Cardiac fibroblast (primary cell): ENCODE results near the gene SEL1L3.
A peak's percentile ranks its signal among the peaks of the same experiment; 100 is the strongest.

Experiments
- DNase-seq, 2 donors: peaks; one replicate each; pipeline versions ENCODE4 v3.0.0 to v3.0.0-alpha.2; 2010; ENCODE audit warnings: low read depth in 2 of 2
- H3K4me3 ChIP-seq, 2 donors: replicated peaks in 1 of 2; 1 replicate in 1 of 2; 2 replicates in 1 of 2; pipeline ENCODE4 v1.5.1; 2011; ENCODE audit warnings: low read depth in 2 of 2, low read length in 2 of 2, mild to moderate bottlenecking in 2 of 2, moderate library complexity in 1 of 2
- CTCF ChIP-seq: IDR thresholded peaks from one replicate; pipeline ENCODE4 v1.5.1; 2011; ENCODE audit warnings: low read depth, mild to moderate bottlenecking, low read length, inconsistent platforms

SEL1L3 gene

GRCh38 chr4:25723409-25723808, 139.4 kb downstream of the SEL1L3 start:
- peak in 1 of 2 donors; percentile 1 for DNase-seq
- TF ChIP-seq CTCF = no peak

DNA sequence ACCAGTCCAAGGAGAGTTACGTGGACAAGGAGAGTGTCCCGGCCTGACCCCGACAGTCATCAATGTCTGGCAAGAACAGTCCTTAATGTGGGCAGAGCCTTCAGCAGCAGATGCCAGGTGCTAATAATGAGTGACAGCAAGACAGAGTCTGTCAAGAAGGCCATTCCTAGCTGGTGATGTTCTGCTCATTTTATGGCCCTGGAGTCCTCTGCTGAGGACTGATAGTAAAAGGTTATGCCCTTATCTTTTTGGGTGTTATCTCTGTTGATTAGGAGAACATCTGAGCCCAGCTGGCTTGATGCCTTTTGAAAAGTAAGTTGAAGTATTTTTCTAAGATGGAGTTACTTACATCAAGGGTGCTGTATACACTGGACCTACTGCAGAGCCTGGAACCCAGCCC, 139.8 kb downstream of the SEL1L3 start:
- no peak for DNase-seq
- H3K4me3 ChIP-seq = no peak overlapping the region
- TF ChIP-seq CTCF = no peak

More at GRCh38 chr4:25723409-25723808, 139.4 kb downstream of the SEL1L3 start:
- no peak overlapping the region for H3K4me3 ChIP-seq

DNA sequence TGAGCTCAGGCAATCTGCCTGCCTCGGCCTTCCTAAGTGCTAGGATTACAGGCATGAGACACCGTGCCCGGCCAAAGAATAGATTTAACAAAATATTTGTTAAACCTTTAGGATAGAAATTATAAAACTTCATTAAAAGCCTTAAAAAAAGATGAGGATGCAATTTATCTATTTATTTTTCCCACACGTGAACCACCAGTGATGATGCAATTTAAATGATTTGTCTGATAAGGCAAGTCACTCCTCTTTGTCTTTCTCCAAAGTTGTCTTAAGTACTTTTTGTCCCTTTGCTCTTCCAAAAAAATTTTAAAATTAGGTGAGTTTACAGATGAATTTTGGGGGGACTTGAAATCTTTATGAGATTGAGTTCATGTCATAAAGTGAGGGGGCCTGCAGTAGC, 149.0 kb downstream of the SEL1L3 start:
- no peak for TF ChIP-seq CTCF
- no peak for DNase-seq
- no peak overlapping the region for H3K4me3 ChIP-seq

- DNase-seq = no peak
- TF ChIP-seq CTCF = no peak
- H3K4me3 ChIP-seq = no peak overlapping the region
Observed at GRCh38 chr4:25712611-25713010, 150.2 kb downstream of the SEL1L3 start.

DNA sequence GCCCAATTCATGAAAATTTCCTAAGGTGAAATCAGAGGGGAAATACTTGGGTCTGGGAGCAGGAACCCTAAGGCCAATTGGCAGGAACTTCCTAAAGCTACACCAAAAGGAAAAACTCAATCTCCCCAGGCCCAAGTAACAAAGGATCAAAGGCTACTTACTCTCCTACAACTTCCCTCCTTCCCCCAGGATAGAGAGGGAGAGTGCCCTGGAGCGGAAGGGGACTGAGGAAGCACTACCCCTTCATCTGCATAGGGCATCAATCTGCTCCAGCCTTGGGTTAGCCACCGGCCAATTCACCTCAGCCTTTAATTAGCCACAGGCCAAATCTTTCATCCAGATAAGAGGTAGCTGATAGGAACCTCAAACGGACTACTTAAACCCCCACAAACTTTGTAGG, 152.2 kb downstream of the SEL1L3 start:
- H3K4me3 ChIP-seq = no peak overlapping the region
- no peak for DNase-seq
- TF ChIP-seq CTCF = no peak

DNA sequence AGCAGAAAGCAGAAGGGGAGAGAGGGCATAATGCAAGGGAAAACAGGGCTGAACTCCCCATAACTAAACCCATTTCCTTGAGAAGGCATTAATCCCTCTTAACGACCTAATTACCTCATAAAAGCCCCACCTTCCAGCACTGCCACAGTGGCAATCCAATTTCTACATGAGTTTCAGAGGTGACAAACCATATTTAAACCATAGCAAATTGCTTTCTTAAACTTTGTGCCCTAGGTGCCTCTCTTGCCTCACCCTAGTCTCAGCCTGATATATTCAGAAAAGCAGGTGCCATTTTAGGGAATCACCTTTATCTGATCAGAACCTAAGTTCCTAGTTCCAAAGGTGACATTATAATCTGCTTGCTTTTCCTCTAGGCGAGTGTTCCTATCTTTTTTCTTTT, 158.3 kb downstream of the SEL1L3 start:
- H3K4me3 ChIP-seq = no peak overlapping the region
- no peak for TF ChIP-seq CTCF
- DNase-seq = no peak

DNA sequence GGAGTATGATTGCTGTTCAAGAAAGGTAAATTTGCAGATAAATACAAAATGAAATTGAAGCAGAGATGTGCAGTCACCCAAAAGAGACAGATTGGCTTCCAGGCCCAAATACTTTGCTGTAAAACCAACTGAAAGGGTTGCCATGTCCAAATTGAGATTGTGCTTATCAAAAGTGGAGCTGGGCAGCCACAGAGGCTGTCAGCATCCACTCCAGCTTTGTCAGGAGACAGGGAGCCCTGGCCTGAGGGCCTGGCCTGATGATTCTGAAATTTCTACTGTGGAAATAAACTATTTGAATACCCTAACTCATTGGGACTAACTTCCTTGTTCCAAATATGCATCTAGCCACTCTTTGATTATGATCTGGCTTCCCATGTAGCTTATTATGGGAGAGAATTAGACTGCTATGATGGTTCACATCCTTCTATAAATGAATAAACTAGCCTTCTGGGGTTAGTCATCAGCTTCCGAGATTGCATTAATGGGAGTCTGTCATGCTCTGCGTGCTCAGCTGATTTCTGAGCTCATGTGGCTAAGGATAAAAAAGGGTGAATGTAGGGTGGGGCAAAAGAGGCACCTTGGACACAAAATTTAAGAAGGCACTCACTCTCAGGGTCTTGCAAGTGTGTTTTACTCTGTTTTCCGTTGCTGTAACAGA, 158.9 kb downstream of the SEL1L3 start:
- TF ChIP-seq CTCF = no peak
- no peak overlapping the region for H3K4me3 ChIP-seq
- peak in 1 of 2 donors; percentile 48 for DNase-seq
